PC-9 (cell line): ENCODE results near the gene CACNA1D.

Source experiments
- CTCF ChIP-seq: fragments of 200-600 bp; sonication (generic); conservative IDR thresholded peaks from 2 replicates; pipeline ENCODE4 v1.6.1; 2017; ENCODE audit warnings: mixed run types, antibody characterized with exemption, mild to moderate bottlenecking, moderate library complexity
- EZH2 ChIP-seq: fragments of 200-600 bp; sonication (generic); IDR thresholded peaks from 2 replicates; pipeline ENCODE4 v1.8.0; 2017; ENCODE audit warnings: antibody characterized with exemption, low read depth

GRCh38 chr3:53708001-53708621 is 213.7 kb downstream of the CACNA1D start:
- TF ChIP-seq EZH2 (no peak), CTCF (no peak)
